Subcutaneous adipose tissue (tissue), 4 donors: ENCODE results near the gene HMOX2. TPM values are rescaled to one million over a fixed set of nuclear protein-coding genes. Genes with fewer than 3 reads are reported as not detected.

Experiments
- total RNA-seq, 4 donors: library from RNA; depleted of rRNA; stranded (reverse); fragments of >200 nt; gene quantifications; one replicate each; pipeline ENCODE4 v1.1.0, GENCODE V29; 2016
- TF ChIP-seq, protein P1 (sequence below): fragments of 450-650 bp; IDR thresholded peaks from one replicate; pipeline ENCODE4 v1.5.1; 2016; ENCODE audit warnings: low read depth, mild to moderate bottlenecking, control low read depth, antibody characterized with exemption, moderate library complexity

HMOX2 gene
- total RNA-seq, 4 donors from 2014 or later, result 57.8 to 131 (median 88.8) TPM

DNA sequence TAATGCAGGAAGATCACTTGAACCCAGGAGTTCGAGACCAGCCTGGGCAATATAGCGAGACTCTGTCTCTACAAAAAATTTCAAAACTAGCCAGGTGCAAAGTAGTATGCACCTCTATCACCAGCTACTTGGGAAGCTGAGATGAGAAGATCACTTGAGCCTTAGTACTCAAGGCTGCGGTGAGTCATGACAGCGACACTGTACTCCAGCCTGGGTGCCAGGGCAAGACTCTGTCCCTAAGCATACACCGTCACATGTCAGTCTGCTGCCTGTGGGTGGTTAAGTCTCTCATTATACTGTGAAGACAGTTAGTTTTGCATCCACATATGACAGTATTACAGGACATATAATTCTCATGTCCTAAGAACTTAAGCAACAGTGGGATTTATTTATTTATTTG is 23.5 kb upstream of the HMOX2 start:
- TF ChIP-seq, protein P1, sequence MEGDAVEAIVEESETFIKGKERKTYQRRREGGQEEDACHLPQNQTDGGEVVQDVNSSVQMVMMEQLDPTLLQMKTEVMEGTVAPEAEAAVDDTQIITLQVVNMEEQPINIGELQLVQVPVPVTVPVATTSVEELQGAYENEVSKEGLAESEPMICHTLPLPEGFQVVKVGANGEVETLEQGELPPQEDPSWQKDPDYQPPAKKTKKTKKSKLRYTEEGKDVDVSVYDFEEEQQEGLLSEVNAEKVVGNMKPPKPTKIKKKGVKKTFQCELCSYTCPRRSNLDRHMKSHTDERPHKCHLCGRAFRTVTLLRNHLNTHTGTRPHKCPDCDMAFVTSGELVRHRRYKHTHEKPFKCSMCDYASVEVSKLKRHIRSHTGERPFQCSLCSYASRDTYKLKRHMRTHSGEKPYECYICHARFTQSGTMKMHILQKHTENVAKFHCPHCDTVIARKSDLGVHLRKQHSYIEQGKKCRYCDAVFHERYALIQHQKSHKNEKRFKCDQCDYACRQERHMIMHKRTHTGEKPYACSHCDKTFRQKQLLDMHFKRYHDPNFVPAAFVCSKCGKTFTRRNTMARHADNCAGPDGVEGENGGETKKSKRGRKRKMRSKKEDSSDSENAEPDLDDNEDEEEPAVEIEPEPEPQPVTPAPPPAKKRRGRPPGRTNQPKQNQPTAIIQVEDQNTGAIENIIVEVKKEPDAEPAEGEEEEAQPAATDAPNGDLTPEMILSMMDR, result no peak

DNA sequence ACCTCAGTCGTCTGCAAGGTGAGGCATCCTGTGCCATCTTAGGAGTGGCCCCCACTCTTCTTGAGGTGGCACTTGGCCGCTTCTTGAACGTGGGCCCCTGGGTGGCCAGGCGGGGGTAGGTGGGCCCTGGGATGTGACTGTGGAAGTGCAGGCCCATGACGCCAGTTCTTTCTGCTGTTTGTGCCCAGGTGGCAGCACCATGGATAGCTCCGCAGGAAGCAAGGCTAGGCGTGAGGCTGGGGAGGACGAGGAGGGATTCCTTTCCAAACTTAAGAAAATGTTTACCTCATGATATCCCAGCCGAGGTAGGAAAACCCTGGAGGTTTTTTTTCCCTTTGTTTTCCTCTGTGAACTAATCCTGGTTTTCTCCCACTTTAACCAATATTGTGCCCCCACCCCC is 21.6 kb upstream of the HMOX2 start:
- TF ChIP-seq, protein P1, result no peak

DNA sequence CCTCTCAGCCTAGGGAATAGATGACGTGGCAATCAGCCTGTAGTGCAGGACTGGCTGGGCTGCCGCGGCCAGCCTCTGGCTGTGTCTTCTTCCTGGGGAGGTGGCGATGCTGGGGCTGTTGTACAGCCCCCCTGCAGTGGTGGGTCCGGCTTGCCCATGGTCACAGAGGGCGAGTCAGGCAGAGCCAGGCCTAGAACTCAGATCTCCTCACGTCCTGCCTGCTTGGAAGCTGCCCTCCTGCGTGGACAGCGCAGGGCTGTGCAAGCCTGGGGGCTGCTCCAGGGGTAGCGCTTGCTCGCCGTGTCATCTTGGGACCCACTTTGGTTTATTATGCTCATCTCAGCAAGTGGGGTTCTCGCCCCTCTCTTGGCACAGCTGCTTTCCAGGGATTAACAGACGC is 21.1 kb upstream of the HMOX2 start:
- TF ChIP-seq, protein P1, result no peak

DNA sequence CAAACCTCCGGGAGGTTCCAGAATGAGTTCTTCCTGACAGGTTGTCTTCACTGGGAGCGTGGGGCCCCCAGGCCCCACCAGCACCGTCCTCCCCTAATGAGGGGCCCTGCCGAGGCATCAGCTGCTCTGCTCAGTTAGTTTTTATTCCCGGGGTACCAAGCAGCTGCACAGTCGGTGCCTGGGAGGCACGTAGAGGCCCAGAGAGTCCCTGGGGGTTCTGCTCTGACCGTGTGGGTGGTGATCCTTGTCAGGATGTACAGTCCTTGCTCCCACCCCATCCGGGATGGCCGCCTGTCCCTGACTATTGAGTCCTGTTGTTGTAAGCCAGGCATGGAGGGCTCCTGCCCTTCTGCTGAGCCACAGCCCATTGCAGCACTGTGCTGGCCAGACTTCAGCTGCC is 20.2 kb upstream of the HMOX2 start:
- TF ChIP-seq, protein P1, result no peak

DNA sequence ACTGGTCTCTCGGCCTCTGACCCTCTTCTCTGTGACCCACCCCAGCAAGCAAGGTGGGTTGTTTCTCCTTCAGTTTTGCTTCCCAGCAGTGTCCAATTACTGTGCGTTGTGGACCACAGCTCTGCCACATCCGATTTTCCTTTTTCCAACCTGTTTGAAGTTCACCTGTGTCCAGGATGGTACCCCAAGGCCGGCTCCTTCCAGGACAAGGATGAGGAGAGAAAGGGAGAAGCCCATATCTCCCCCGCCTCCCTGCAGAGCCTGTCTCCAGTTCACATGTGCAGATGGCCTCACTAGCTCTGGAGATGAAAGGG is 15.3 kb upstream of the HMOX2 start:
- TF ChIP-seq, protein P1, result no peak

DNA sequence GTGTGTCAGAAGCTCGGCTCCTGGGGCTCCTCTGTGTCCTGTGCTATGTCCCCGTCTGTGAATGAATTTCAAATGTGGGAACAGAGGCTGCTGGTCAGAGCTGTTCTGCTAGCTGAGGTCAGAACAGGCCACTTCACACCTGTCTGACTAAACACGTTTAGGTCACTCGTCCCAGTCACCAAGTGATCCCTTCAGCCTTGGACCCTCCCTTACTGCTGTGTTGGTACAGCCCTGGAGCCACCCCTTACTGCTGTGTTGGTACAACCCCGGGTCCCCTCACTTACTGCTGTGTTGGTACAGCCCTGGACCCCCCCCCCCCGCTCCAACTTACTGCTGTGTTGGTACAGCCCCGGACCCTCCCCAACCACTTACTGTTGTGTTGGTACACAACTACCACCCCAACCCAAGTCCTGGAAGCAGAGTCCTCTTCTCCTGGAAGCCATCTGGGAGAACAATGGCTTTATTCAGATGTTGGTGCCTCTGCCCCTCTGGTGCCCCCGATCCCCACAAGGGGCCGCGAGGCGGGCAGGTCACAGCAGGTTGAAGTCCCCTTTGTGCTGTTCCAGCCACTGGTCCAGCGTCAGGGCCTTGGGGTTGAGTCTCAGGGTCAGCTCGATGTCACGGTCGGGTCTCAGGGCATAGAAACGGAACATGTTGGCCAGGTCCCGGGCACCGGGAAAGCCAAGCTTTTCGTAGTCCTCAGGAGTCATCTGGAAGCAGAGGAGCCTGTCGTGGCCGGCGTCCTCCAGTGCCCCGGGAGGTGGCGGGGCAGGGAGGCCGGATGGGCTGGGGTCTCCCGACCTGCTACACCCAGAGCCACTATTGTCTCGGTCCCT is 14.7 kb upstream of the HMOX2 start:
- TF ChIP-seq, protein P1, result no peak

DNA sequence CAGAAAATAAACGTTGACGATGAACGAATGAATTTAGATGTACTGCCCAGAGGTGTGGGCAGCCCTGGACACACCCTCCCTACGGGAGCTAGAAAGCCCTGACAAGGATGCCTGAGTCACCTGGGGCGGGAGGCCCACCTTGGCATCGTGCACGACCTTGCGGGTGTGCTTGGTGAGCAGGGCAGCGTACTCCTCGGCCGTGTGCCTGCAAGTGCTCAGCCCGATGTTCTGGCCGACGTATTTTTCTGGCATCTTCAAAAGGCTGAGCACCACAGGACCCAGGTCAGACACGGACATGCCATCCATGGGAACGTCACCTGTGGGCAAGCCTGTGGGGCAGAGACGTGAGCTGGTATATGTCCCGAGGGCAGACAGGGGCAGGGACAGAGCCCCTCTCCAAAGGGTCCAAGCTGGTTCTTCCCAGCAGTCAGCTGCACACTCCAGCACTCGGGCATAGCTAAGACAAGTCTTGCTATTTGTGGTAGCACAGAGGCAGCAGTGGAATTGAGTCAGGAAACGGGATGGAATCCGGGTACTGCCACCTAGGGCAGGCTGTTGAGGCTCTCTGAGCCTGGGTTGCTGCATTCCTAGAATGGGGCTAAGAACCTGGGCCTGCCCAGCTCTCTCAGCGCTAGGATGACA is 12.6 kb upstream of the HMOX2 start:
- TF ChIP-seq, protein P1, result no peak
